K562 (cell line): ENCODE measurements around the gene LRRN3. TPM values are rescaled to one million over a fixed set of nuclear protein-coding genes. Genes with fewer than 3 reads are reported as not detected.
A peak's percentile ranks its signal among the peaks of the same experiment; 100 is the strongest.

ENCODE experiments used
- ATAC-seq: fragments of 200-7000 bp; cut with Tn5 transposase; 3 replicates; pipeline ENCODE4 v1.9.1; 2020; ENCODE audit warnings: moderate library complexity
- BruUV-seq: library from RNA; stranded (reverse); fragments of 400-500 nt; replicated peaks from 2 replicates; lab custom pipeline; 2021; lab: Mats Ljungman, UMichigan
- CTCF ChIA-PET: fragments of 300-600 bp; formaldehyde crosslinking; extraction: SDS; loops from one replicate; lab custom pipeline; 2021; ENCODE audit warnings: low intra/inter-chr PET ratio; lab: Yijun Ruan, JAX
- POLR2A ChIA-PET: fragments of 300-600, 350-650 bp; sonication (Branson Sonifier 250); formaldehyde crosslinking; extraction: SDS; loops from one replicate; lab custom pipeline; 2021; ENCODE audit warnings: antibody characterized with exemption, inconsistent platforms; lab: Yijun Ruan, JAX
- DNase-seq, 4 experiments: peaks; one replicate each; pipeline versions ENCODE4 v3.0.0 to v3.0.0-alpha.2; 2011 to 2018; ENCODE audit warnings: low spot score in 3 of 4, mixed read lengths in 3 of 4; ENCODE audit errors: extremely low read depth in 1 of 4
- FAIRE-seq: peaks from 2 replicates; lab custom pipeline; 2011; peaks lifted over from hg19 to GRCh38; lab: Jason Lieb, UNC
- H2AFZ ChIP-seq: 2 replicates; pipeline ENCODE4 v1.6.0; 2011; ENCODE audit warnings: low read depth, low read length, control low read depth, inconsistent platforms
- H3K27ac ChIP-seq: fragments of 200-600 bp; 3 replicates; pipeline ENCODE4 v1.8.0; 2011; ENCODE audit warnings: low read depth, mild to moderate bottlenecking, control low read depth, inconsistent platforms, low read length, moderate library complexity, mixed read lengths; ENCODE audit errors: extremely low read depth
- H3K27me3 ChIP-seq, 2 experiments: fragments of 300-600 bp in 1 of 2; 2 replicates in 1 of 2; 3 replicates in 1 of 2; pipeline versions ENCODE4 v1.6.0 to v1.8.0; 2011; ENCODE audit warnings: inconsistent platforms in 2 of 2, low read length in 2 of 2, mild to moderate bottlenecking in 1 of 2, mixed read lengths in 1 of 2, moderate library complexity in 1 of 2; ENCODE audit not compliant: control insufficient read depth in 2 of 2, insufficient read depth in 2 of 2
- H3K36me3 ChIP-seq: fragments of 300-600 bp; 3 replicates; pipeline ENCODE4 v1.8.0; 2011; ENCODE audit warnings: mild to moderate bottlenecking, low read length, inconsistent platforms; ENCODE audit not compliant: control insufficient read depth, insufficient read depth
- H3K4me1 ChIP-seq, 2 experiments: fragments of 200-600 bp in 1 of 2; replicated peaks in 1 of 2; 2 replicates in 1 of 2; 3 replicates in 1 of 2; pipeline versions ENCODE4 v1.5.1 to v1.8.0; 2011; ENCODE audit warnings: inconsistent platforms in 2 of 2, low read length in 2 of 2, mild to moderate bottlenecking in 1 of 2, mixed read lengths in 1 of 2, moderate library complexity in 1 of 2; ENCODE audit not compliant: control insufficient read depth in 2 of 2, insufficient read depth in 2 of 2
- H3K4me2 ChIP-seq: 2 replicates; pipeline ENCODE4 v1.6.1; 2011; ENCODE audit warnings: low read length, control low read depth, inconsistent platforms, mixed read lengths; ENCODE audit not compliant: insufficient read depth
- H3K4me3 ChIP-seq: fragments of 200-600 bp; sonication (generic), shearing (Covaris generic); 2 replicates; pipeline ENCODE4 v1.5.1; 2016; ENCODE audit warnings: control low read depth, inconsistent platforms
- H3K79me2 ChIP-seq: fragments of 200-600 bp; 3 replicates; pipeline ENCODE4 v1.8.0; 2011; ENCODE audit warnings: low read length, inconsistent platforms; ENCODE audit not compliant: control insufficient read depth, insufficient read depth
- H3K9ac ChIP-seq, 2 experiments: 2 replicates each; pipeline versions ENCODE4 v1.6.0 to v1.6.1; 2011; ENCODE audit warnings: low read depth in 2 of 2, low read length in 2 of 2, control low read depth in 1 of 2, inconsistent platforms in 1 of 2, mild to moderate bottlenecking in 1 of 2, mixed read lengths in 1 of 2; ENCODE audit not compliant: insufficient read depth in 1 of 2
- H3K9me1 ChIP-seq: one replicate; pipeline ENCODE4 v1.6.0; 2011; ENCODE audit warnings: inconsistent platforms, mild to moderate bottlenecking, low read length, moderate library complexity; ENCODE audit not compliant: control insufficient read depth, insufficient read depth
- H3K9me3 ChIP-seq: replicated peaks from 2 replicates; pipeline ENCODE4 v1.5.1; 2011; ENCODE audit warnings: low read depth, low read length, inconsistent platforms; ENCODE audit not compliant: control insufficient read depth, insufficient read depth
- H4K20me1 ChIP-seq: replicated peaks from 2 replicates; pipeline ENCODE4 v1.6.1; 2011; ENCODE audit warnings: low read length, inconsistent platforms, mixed read lengths; ENCODE audit not compliant: control insufficient read depth, insufficient read depth
- CC2D1A ChIP-seq: fragments of 450-650 bp; IDR thresholded peaks from 2 replicates; pipeline ENCODE4 v1.6.1; 2017; ENCODE audit warnings: mild to moderate bottlenecking
- DMBX1 ChIP-seq: fragments of 250-450 bp; sonication (Bioruptor Pico); IDR thresholded peaks from 2 replicates; pipeline ENCODE4 v1.8.0; 2022; ENCODE audit warnings: inconsistent platforms, mild to moderate bottlenecking, moderate library complexity, borderline replicate concordance
- FOSL1 ChIP-seq: fragments of 200-800 bp; sonication (Bioruptor generic); conservative IDR thresholded peaks from 2 replicates; pipeline ENCODE4 v1.6.1; 2016; ENCODE audit warnings: missing genetic modification characterization, missing compliant biosample characterization
- JUND ChIP-seq, 2 experiments: IDR thresholded peaks; 2 replicates in 1 of 2; 3 replicates in 1 of 2; pipeline ENCODE4 v1.6.1; 2011; ENCODE audit warnings: borderline replicate concordance in 2 of 2, low read depth in 2 of 2, low read length in 2 of 2, improper control_type of control experiment in 1 of 2, missing biosample characterization in 1 of 2, missing genetic modification characterization in 1 of 2, missing genetic modification reagents in 1 of 2
- KDM1A ChIP-seq, 2 experiments: fragments of 450-650 bp; IDR thresholded peaks; 2 replicates each; pipeline ENCODE4 v1.6.1; 2016; ENCODE audit warnings: mild to moderate bottlenecking in 2 of 2
- MAFK ChIP-seq: IDR thresholded peaks from 2 replicates; pipeline ENCODE4 v1.6.1; 2011; ENCODE audit warnings: low read length, improper control_type of control experiment
- MCM2 ChIP-seq: fragments of 450-650 bp; IDR thresholded peaks from 2 replicates; pipeline ENCODE4 v1.6.1; 2017; ENCODE audit warnings: low read depth, mild to moderate bottlenecking
- MEF2D ChIP-seq: conservative IDR thresholded peaks from 2 replicates; pipeline ENCODE4 v1.6.1; 2016; ENCODE audit warnings: low read depth, missing genetic modification characterization, missing compliant biosample characterization
- MEIS2 ChIP-seq: fragments of 450-650 bp; IDR thresholded peaks from 2 replicates; pipeline ENCODE4 v1.6.1; 2014; ENCODE audit warnings: mild to moderate bottlenecking; ENCODE audit not compliant: partially characterized antibody
- MTA2 ChIP-seq: fragments of 450-650 bp; IDR thresholded peaks from 2 replicates; pipeline ENCODE4 v1.6.1; 2016; ENCODE audit warnings: low read depth
- NFE2 ChIP-seq: IDR thresholded peaks from 2 replicates; pipeline ENCODE4 v1.6.1; 2014; ENCODE audit warnings: antibody characterized with exemption, low read depth
- SMARCE1 ChIP-seq: fragments of 450-650 bp; IDR thresholded peaks from 2 replicates; pipeline ENCODE4 v1.7.1; 2016; ENCODE audit warnings: mild to moderate bottlenecking
- ZNF140 ChIP-seq: fragments of 250-450 bp; sonication (Bioruptor Pico); IDR thresholded peaks from 2 replicates; pipeline ENCODE4 v1.8.0; 2021; ENCODE audit warnings: moderate library complexity, mild to moderate bottlenecking, inconsistent platforms
- ZNF165 ChIP-seq: fragments of 250-450 bp; sonication (Bioruptor Pico); IDR thresholded peaks from 2 replicates; pipeline ENCODE4 v1.4.0; 2020; ENCODE audit warnings: borderline replicate concordance
- ZNF3 ChIP-seq: fragments of 250-450 bp; sonication (Bioruptor Pico); IDR thresholded peaks from 2 replicates; pipeline ENCODE4 v1.5.0; 2021; ENCODE audit warnings: mild to moderate bottlenecking, moderate library complexity
- ZNF316 ChIP-seq: fragments of 450-650 bp; IDR thresholded peaks from 2 replicates; pipeline ENCODE4 v1.6.1; 2016
- ZNF830 ChIP-seq: fragments of 250-450 bp; sonication (Bioruptor Pico); IDR thresholded peaks from 2 replicates; pipeline ENCODE4 v1.5.0; 2021; ENCODE audit warnings: mild to moderate bottlenecking
- WGBS: fragments of 100-300 bp; shearing (Covaris generic); methylation state at CpG from one replicate; pipeline ENCODE4 v1.1.6; 2016; ENCODE audit warnings: low coverage, mixed read lengths; ENCODE audit not compliant: insufficient coverage; ENCODE audit errors: missing lambda C conversion rate; 5-methylcytosine and 5-hydroxymethylcytosine counted together
- in situ Hi-C: fragments of 300-500 bp; cut with MboI; formaldehyde crosslinking; loops from 4 replicates; pipeline ENCODE4 v1.15.0; 2018; ENCODE audit warnings: inconsistent platforms, mixed read lengths
- intact Hi-C: fragments of 100-400 bp; cut with micrococcal nuclease; formaldehyde crosslinking; loops from 2 replicates; pipeline ENCODE4 v1.14.2; 2022
- polyA plus RNA-seq, 8 experiments: library from polyadenylated mRNA; depleted of rRNA in 4 of 8; stranded (reverse) in 5 of 8; unstranded in 3 of 8; fragments of >200 nt; fragmentation: Nextera tagmentation in 2 of 8; fragmentation: Illumina TruSeq in 1 of 8; extraction: Ambion mirVana in 2 of 8; extraction: Trizol in 1 of 8; gene quantifications; 2 replicates each; pipeline versions ENCODE4 v1.2.1 to v1.2.3, GENCODE V29; 2011 to 2014; ENCODE audit warnings: inconsistent platforms in 1 of 8, missing spikeins in 1 of 8
- total RNA-seq, 7 experiments: library from RNA; depleted of rRNA in 6 of 7; stranded (reverse); fragments of >200 nt in 6 of 7; fragmentation: Illumina TruSeq in 2 of 7; extraction: Trizol in 2 of 7; gene quantifications; 2 replicates each; pipeline versions ENCODE4 v1.2.1 to v1.2.3, GENCODE V29; 2011 to 2021; ENCODE audit warnings: low replicate concordance in 1 of 7
- TF ChIP-seq, protein P1 (sequence below): sonication (generic); IDR thresholded peaks from 2 replicates; pipeline ENCODE4 v1.6.1; 2016
- TF ChIP-seq, protein P2 (sequence below): fragments of 250-450 bp; sonication (Bioruptor Pico); IDR thresholded peaks from 2 replicates; pipeline ENCODE4 v1.8.0; 2021; ENCODE audit warnings: borderline replicate concordance, mild to moderate bottlenecking, moderate library complexity; ENCODE audit not compliant: poor library complexity, severe bottlenecking

The LRRN3 gene
- total and polyA plus RNA-seq, 9 of the 15 experiments (the other 6 are each of a cell fraction or from before 2014, with no cell fraction given): 0.05 to 1.00 (median 0.20) TPM; not detected in 1

DNA sequence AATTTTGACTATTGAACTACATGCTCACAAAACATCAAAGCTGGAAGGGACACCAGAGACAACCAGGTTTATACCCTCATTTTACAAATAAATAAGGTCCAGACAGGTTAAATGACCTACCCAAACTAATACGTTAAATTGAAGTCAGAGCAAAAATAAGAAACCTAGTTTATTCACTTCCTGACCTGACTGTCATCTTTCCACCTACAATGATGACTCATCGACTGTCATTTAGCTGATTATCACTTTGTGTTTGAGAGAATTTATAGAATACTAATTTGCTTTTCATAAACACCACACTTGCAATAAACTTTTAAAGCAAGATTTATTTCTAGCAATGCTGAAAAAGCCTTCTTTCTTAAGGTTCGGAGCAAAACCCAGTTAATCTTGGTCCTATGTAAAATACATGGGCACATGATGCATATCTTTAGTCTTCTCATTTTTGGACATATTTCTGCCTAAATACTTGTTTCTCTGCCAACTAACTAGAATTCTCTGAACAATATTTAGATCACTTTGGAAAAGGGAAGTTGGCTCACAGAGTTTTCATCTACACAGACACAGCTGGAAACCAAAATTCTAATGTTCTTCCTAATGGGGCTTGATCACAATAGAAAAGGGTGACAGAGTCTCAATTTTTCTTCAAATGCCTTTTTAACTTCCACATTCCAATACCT, 16.7 kb upstream of the LRRN3 start (continued):
- TF ChIP-seq JUND (IDR thresholded peaks at IDR 0.05; ENCODE audit: borderline replicate concordance, low read depth, low read length) (peak; percentile 91), JUND (tag; IDR thresholded peaks at IDR 0.05; ENCODE audit: borderline replicate concordance, low read depth, low read length) (peak; percentile 97), NFE2 (peak; percentile 50), KDM1A (IDR thresholded peaks at IDR 0.05) (peak in 1 of 2 experiments; percentile 14; a peak in 1 of 4 replicates), MEIS2 (peak; percentile 64), FOSL1 (tag) (peak; percentile 87), ZNF316 (peak; percentile 71), SMARCE1 (peak; percentile 14; the same call in 1 of the 2 replicates), MAFK (peak; percentile 35; the same call in 1 of the 2 replicates), MEF2D (tag) (no peak)
- TF ChIP-seq, protein P1, sequence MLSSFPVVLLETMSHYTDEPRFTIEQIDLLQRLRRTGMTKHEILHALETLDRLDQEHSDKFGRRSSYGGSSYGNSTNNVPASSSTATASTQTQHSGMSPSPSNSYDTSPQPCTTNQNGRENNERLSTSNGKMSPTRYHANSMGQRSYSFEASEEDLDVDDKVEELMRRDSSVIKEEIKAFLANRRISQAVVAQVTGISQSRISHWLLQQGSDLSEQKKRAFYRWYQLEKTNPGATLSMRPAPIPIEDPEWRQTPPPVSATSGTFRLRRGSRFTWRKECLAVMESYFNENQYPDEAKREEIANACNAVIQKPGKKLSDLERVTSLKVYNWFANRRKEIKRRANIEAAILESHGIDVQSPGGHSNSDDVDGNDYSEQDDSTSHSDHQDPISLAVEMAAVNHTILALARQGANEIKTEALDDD: 0 out of 2 replicates have a peak, but pooled peaks have one; percentile 36

DNA sequence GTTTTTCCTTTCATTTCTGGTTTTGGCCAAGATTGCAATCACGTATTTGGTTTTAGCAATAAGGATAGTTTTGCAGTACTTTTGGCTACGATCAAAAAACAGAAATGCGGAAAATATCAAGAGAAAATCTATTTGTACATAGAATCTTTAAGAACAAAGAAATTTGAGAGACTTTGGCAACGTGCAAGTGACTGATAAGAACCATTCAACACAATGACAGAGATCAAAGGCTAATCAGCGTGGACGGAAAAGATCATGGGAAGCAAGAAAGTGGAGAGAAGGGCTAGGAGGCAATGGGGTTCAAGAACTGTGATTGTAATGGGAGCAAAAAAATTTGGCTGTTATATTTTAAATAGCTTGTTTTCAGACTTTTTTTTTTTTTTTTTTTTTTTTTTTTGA, 16.2 kb upstream of the LRRN3 start:
- Histone ChIP-seq H3K4me2 (no peak overlapping the region), H3K27ac (peak overlapping the region; percentile 34; the same call in 1 of the 3 replicates), H2AFZ (no peak overlapping the region), H4K20me1 (no peaks in the 10 kb centered on the region), H3K36me3 (no peaks in the 10 kb centered on the region; the same call in 2 of the 3 replicates), H3K79me2 (no peaks in the 10 kb centered on the region), H3K9me1 (no peaks in the 10 kb centered on the region), H3K4me3 (no peak overlapping the region), H3K4me1 (peaks cover 8 to 16% of the 10 kb centered on the region in 2 experiments; a peak in 4 of 5 replicates), H3K9ac (no peak overlapping the region), H3K27me3 (no peaks in the 10 kb centered on the region), H3K9me3 (no peaks in the 10 kb centered on the region)
- intact Hi-C loops (no loop called here), in situ Hi-C loops (no loop called here)
- no TSS peak for BruUV-seq
- FAIRE-seq (peak; percentile 11), DNase-seq (peak in 3 of 4 experiments; percentile 20 to 67 (median 47)), ATAC-seq (peak; percentile 69)
- CTCF ChIA-PET: no interaction called here
- 5% methylated on average over 6 of the region's 6 CpGs for WGBS
- POLR2A ChIA-PET: interaction anchor here (0.6 to 1.5 kb wide), 3 partner anchors 9 to 343 kb away, joined by 3 to 6 read pairs (median 3); no protein-coding TSS in a partner anchor
- TF ChIP-seq ZNF3: no peak
- TF ChIP-seq, protein P2, sequence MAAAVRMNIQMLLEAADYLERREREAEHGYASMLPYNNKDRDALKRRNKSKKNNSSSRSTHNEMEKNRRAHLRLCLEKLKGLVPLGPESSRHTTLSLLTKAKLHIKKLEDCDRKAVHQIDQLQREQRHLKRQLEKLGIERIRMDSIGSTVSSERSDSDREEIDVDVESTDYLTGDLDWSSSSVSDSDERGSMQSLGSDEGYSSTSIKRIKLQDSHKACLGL (CRISPR knock-in tag): no peak
- no peak for TF ChIP-seq ZNF830 (CRISPR knock-in tag)
- no peak for TF ChIP-seq ZNF165
- TF ChIP-seq MTA2: peak; percentile 69
- TF ChIP-seq ZNF140 (CRISPR knock-in tag): no peak
- no peak for TF ChIP-seq MCM2
- no peak for TF ChIP-seq DMBX1 (CRISPR knock-in tag)
- 0 out of 2 replicates have a peak, but pooled peaks have one; percentile 35 for TF ChIP-seq CC2D1A
